ENCODE results near the gene HOMEZ.

GRCh38 chr14:23335623-23336022 is 49.7 kb upstream of the HOMEZ start:
- TF ChIP-seq EZH2 (IDR thresholded peaks at IDR 0.05) (no peak), SP1 (IDR thresholded peaks at IDR 0.05; ENCODE audit: low read depth) (no peak), EZH2phosphoT487 (IDR thresholded peaks at IDR 0.05; ENCODE audit: borderline replicate concordance) (no peak), CTCF (IDR thresholded peaks at IDR 0.05 in 2 of 3, conservative IDR thresholded peaks at IDR 0.05 in 1 of 3; ENCODE audit: borderline replicate concordance in 1 of 3, insufficient read depth in 1 of 3, low read depth in 2 of 3, low read length in 2 of 3) (no peak), REST (IDR thresholded peaks at IDR 0.05; ENCODE audit: low read depth) (no peak)

Data from HCT116 (cell line).